T-helper 2 cell treated with Interferon-gamma antibody and Interleukin-4, amounts not matched to agents 5 μg/mL and 100 μg/mL, for 36 hours (primary cell): ENCODE measurements around the gene KCNIP3.
"Not testable (repeated sequence)": the region's sequence is repeated elsewhere in the genome, so short reads cannot be mapped to it uniquely, and the experiment has no call there.

ENCODE experiments used
- DNase-seq: peaks from one replicate; pipeline ENCODE4 v3.0.0; 2021; ENCODE audit warnings: low spot score
- H3K27ac Mint-ChIP-seq: one replicate; pipeline ENCODE4 v1.8.0; 2021; ENCODE audit warnings: mild to moderate bottlenecking, mixed read lengths
- H3K27me3 Mint-ChIP-seq: one replicate; pipeline ENCODE4 v1.8.0; 2021; ENCODE audit warnings: low read depth, mixed read lengths
- H3K36me3 Mint-ChIP-seq: one replicate; pipeline ENCODE4 v1.8.0; 2021; ENCODE audit warnings: low read depth, mixed read lengths
- H3K4me1 Mint-ChIP-seq: one replicate; pipeline ENCODE4 v1.8.0; 2021; ENCODE audit warnings: low read depth, mixed read lengths
- H3K4me3 Mint-ChIP-seq: one replicate; pipeline ENCODE4 v1.8.0; 2022; ENCODE audit warnings: mild to moderate bottlenecking, moderate library complexity, mixed read lengths
- H3K9me3 Mint-ChIP-seq: one replicate; pipeline ENCODE4 v1.8.0; 2021; ENCODE audit warnings: mixed read lengths

The KCNIP3 gene

DNA sequence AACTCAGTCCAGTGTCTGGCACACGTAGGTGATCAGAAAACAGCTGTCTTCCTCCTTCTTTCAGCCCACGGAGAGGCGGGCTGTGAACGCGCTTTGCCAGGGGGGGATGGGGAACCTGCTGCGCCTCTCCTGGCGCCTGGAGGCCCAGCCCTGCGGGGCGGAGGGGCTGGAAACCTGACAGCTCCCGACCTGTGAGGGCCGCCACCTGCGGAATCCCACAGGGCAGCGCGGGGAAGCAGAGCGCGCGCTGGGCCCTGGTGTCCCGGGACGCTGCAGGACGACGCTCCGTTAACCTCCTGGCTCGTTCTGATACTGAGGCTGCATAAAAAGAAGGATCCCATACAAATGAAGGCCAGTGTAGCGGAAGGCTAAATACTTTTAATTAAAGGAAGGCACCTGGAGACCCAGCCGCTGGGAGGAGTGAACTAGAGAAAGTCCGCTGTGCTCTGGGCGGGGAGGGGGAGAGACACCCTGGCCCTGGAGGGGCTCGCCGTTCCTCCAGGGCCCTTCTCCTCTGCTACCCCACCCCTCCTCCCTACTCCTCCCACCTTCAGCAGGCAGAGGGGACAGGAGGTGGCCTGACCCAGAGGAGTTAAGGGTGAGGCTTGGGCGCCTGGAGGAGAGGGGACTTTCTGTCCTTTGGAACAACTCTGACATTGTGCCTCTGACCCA lies 130.2 kb downstream of the KCNIP3 start:
- not testable (repeated sequence) for H3K27ac Mint-ChIP-seq, DNase-seq, H3K27me3 Mint-ChIP-seq, H3K9me3 Mint-ChIP-seq, H3K4me3 Mint-ChIP-seq, H3K4me1 Mint-ChIP-seq, H3K36me3 Mint-ChIP-seq

DNA sequence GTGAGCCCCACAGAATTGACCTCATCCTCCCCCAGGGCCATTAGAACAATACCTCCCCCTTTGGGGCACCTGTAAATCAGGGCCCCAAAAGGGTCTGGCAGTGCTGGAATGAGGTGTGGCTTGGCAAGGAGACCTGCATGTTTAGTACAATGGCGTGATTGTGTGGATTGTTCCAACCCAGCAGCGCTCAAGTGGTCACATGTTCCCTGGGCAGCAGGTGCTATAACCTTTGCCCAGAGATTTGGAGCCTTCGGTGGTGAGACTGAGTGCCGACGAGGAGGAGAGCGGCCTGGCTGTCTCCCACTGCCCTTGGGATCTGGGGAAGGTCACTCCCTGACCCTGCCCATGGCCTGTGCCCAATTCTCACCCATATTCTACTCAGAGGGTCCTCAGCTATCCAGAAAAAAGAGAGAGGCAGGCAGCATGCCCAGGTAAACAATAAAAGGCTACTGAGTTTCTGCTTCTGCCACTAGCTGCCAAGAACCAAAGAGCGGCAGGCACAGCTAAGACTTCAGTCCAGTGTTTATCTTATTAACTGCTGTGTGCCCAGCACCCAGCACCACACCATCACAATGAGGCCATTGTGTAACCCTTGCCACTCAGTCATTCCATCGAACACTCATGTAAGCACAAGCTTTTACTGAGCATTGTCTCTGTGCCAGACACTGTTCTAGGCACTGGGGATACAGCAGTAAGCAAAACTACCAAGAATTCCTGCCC lies 132.8 kb downstream of the KCNIP3 start:
- DNase-seq, result not testable (repeated sequence)

DNA sequence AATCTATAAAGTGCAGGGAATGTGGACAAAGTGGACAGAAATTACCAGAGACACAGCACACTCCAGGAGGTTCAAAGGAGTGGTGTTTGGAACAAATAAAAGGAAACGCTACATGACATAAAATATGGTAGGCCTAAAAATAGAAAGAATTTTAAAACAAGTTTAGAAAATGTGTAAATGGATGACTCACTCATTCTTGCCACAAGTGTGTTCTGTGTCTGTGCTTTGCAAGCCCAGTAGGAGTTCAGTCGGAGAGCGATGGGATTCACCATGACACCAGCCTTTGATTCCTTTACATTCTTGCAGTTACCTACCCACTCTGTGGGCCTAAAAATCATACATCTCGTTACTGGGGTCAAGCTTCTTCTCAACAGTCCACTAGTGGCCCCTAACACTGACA lies 136.2 kb downstream of the KCNIP3 start:
- H3K9me3 Mint-ChIP-seq, H3K4me1 Mint-ChIP-seq, H3K27ac Mint-ChIP-seq, H3K27me3 Mint-ChIP-seq, DNase-seq, H3K4me3 Mint-ChIP-seq, H3K36me3 Mint-ChIP-seq: not testable (repeated sequence)

More for the DNA sequence above, 132.8 kb downstream of the KCNIP3 start:
- not testable (repeated sequence) for H3K4me3 Mint-ChIP-seq, H3K27ac Mint-ChIP-seq, H3K4me1 Mint-ChIP-seq, H3K27me3 Mint-ChIP-seq, H3K36me3 Mint-ChIP-seq, H3K9me3 Mint-ChIP-seq

DNA sequence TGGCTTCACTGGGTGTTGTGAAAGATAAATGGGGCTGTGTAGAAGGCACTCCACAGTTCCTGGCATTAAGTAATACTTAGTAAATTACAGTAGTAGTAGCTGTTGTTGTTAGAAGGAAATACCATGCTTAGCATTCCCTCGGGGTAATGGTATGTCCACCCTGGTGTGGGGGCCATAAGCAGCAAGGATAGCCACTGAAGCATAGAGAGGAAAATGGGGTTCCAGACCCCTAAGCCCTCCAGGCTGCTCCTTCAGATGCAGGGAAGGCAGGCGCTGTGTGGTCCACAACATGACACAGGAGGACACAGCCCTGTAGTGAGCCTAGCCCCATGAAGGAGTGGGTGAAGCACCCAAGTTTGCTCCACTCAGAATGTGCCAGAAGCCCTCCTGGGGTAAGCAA lies 136.8 kb downstream of the KCNIP3 start:
- H3K27me3 Mint-ChIP-seq, H3K27ac Mint-ChIP-seq, H3K9me3 Mint-ChIP-seq, H3K4me1 Mint-ChIP-seq, H3K36me3 Mint-ChIP-seq, H3K4me3 Mint-ChIP-seq, DNase-seq: not testable (repeated sequence)

DNA sequence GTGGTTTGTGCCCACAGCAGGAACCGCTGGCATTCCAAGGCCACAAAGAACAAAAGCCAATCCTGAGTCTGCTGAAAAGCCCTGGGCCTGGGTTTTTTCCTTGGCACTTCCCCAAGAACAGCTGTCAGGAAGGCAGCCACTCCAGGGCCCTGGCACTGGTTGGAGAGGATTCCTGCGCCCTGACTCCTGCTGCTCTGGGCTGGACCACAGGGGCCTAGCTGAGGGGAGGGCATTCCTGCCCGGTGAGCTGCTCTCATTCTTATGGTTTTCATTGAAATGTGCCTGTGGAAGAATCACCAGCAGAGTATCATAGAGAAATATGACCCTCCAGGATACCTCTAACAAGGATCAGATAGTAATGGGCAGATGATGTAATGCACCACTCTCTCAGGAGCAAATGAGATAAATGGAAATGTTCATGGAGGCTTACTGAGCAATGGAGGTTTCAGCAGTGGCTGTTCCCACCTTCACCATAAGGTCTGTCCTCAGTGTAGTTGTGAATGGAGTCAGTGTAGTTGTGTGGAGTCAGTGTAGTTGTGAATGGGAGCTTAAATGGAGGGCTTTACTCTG lies 137.4 kb downstream of the KCNIP3 start:
- H3K9me3 Mint-ChIP-seq, H3K4me1 Mint-ChIP-seq, H3K27me3 Mint-ChIP-seq, DNase-seq, H3K4me3 Mint-ChIP-seq, H3K27ac Mint-ChIP-seq, H3K36me3 Mint-ChIP-seq: not testable (repeated sequence)

DNA sequence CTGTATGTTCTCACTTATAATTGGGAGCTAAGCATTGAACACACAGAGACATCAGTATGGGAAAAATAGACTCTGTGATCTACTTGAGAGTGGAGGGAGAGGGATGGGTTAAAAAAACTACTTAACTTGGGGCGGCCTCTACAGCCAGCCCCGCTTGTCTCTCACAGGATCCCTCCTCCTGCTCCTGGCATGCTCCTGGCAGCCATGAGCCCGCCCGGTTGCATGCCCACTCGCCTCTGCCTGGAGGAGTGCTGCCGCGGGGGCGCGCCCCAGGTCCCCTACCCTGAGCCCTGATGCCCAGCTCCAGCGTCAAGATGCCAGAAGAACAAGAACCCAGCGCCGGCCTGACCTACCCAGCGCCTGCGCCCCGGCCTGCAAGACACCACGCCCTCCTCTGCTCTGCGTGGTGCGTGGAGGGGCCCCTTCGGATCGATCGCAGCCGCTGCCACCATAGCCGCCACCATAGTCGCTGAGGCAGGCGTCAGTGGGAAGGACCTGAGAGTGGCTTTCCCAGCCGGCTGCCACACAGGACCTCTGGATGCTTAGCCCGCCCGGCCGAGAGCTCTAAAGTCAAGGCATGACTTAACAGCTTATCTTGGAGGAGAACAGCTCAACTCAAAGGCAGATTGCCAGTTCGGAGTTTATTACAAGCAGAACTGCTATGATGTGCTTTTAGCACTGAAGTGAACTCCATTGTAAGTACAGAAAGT lies 138.2 kb downstream of the KCNIP3 start:
- not testable (repeated sequence) for H3K27me3 Mint-ChIP-seq, H3K4me3 Mint-ChIP-seq, H3K4me1 Mint-ChIP-seq, H3K9me3 Mint-ChIP-seq, DNase-seq, H3K27ac Mint-ChIP-seq, H3K36me3 Mint-ChIP-seq
